Lung microvascular endothelial cell (primary cell): ENCODE results near the gene ANXA4. TPM values are rescaled to one million over a fixed set of nuclear protein-coding genes. Genes with fewer than 3 reads are reported as not detected.
"Not testable (repeated sequence)": the region's sequence is repeated elsewhere in the genome, so short reads cannot be mapped to it uniquely, and the experiment has no call there.

ENCODE experiments used
- DNase-seq, 2 donors: peaks; one replicate each; pipeline versions ENCODE4 v3.0.0 to v3.0.0-alpha.2; 2010; ENCODE audit warnings: low read depth in 2 of 2
- total RNA-seq: library from RNA; depleted of rRNA; stranded (reverse); fragments of >200 nt; gene quantifications from 2 replicates; pipeline ENCODE4 v1.2.1, GENCODE V29; 2014

Gene ANXA4
- total RNA-seq, 1 donor from 2014 or later = 52.2 TPM

DNA sequence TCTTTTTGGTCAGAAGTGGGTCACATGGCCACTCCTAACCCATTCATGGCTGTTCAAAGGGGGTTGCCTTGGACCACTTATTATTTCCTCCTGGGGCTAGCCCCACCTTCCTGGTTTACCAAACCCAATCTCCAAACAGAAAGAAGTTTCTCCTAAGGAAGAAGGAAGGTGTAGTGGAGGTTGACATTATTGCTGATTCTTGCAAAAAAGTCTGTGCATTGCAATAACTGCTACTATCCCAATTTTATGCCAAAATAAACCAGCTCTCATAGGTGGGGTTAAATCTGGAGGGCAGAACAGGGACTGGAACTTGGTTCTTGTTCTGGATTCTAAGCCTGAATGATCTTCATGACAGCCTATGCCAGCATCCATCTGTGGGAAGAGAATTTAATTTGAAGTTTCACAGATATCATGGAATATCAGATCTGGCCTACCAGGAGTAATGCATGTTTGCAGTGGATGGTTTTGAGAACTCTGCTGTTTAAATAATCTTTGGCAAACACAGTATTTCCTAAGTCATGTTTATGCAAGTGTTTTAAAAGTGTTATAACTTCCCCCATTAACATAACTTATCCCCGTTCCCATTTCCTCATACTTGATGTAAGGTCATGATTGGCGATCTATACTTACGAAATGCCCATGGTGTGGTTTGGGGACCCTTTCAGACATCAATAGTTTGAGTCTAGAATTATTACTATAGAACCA lies 11.9 kb downstream of the ANXA4 start:
- no peak for DNase-seq

DNA sequence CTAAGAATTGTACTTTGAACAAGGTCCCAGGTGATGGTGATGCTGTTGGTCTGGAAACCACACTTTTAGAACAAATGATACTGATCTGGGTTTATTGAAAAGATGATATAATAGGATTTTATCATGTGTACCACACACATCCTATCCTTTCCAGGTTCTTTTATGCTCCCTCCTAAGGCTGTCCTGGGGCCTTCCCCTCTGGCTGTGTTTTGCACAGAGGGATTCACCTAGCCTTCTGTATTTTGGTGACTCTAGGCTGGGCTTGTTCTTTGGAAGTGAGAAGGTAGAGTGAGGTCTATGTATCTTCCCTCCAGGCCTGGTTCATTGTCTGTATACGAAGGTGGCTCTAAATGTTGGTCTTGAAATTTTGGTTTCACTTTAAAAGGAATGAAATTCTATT lies 12.7 kb downstream of the ANXA4 start:
- DNase-seq = no peak

DNA sequence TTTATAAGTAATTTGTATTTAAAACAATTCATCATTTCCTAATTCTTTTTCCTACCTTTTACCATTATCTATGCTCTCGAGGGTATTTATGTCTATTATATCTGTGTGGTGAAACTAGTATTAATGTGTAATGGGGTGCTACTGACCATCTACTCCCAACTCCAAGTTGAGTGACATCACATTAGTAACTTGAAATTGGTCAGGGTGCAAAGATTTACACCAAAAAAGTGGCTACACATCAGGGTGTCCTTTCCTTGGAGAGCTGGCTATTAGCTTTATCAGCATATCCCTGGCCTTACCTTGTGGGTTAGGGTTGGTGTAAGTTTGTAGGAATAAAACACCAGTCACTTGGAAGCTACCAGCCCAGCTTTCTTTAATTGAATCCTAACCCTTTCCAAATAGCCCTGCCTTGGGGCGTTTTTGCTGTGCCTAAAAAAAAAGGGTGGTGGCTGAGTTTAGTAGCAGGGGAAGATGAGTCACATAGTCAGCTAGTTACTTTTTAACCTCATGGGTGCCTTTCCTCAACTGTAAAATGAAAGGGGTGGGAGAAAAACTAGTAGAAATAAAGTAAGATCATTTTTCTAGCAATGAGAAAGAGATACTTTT lies 14.0 kb downstream of the ANXA4 start:
- DNase-seq = peak in 1 of 2 donors; percentile 46

DNA sequence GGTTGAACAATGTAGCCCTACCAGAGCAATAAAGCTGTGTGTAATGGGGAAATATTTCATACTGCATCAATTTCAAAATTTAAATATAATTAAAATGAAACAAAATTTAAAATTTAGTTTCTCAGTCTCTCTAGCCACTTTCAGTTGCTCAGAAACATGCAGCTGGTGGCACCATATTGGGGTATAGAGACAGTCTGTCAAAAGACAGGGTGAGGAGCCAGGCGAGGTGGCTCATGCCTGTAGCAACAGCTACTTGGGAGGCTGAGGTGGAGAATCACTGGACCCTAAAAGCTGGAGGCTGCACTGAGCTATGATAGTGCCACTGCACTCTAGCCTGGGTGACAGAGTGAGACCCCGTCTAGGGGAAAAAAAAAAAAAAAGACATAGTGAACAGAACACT lies 20.1 kb downstream of the ANXA4 start:
- no peak for DNase-seq

DNA sequence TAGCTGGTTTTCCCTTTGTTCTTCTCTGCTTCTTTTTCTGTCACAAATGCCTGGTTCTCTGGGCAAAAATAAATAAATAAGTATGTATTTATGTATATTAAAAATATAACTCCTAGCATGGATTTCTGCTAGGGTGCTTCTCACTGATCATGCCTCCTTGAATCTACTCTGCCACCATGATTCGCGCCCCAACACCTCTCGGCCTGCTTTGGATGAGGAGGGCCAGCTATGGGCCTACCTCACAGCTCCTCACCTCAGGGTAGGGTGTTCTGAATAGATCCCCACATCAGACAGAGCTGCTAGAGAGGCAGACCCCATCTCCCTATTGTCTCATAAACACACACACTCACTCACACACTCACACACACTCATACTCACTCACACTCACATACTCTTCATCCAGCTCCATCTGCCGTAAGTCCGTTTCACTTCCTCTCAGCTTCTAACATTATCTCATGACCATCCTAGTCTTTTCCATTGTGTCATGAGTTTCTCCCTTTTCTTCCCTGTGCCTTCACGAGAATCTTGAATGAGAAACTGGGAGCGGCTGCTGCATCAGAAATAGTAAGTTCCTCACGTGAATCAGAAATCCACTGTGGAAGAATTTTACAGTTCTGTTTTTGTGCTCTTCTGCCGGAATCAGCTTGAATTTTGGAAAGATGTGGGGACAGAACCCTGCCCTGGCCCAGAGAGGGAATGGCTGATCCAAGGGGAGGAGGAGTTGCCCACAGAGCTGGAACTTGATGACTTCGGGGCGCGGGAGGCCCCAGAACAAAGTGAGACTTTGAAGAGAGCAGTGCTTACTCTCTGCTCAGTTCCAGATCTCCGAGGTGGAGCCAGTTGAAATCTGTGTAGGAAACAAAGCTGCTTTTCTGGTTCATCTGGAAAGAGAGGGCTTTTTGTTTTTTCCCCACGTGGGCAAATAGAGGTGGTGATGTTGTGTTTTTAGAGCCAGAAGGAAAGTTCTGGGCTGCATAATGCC lies 20.9 kb downstream of the ANXA4 start:
- no peak for DNase-seq

DNA sequence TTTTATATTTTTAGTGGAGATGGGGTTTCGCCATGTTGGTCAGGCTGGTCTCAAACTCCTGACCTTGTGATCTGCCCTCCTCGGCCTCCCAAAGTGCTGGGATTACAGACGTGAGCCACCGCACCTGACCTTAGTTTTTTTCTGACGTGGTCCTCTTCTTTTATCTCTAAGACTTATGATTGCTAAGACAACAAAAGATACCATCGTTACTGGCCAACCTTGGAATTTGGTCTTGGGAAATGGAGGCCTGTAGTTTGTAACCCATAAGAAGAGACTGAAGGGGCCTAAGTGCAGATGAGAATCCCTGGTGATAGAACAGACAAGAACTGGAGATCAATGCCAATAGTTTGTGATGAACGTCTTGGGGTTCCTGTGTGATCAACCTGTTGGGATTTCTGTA lies 21.9 kb downstream of the ANXA4 start:
- not testable (repeated sequence) for DNase-seq

DNA sequence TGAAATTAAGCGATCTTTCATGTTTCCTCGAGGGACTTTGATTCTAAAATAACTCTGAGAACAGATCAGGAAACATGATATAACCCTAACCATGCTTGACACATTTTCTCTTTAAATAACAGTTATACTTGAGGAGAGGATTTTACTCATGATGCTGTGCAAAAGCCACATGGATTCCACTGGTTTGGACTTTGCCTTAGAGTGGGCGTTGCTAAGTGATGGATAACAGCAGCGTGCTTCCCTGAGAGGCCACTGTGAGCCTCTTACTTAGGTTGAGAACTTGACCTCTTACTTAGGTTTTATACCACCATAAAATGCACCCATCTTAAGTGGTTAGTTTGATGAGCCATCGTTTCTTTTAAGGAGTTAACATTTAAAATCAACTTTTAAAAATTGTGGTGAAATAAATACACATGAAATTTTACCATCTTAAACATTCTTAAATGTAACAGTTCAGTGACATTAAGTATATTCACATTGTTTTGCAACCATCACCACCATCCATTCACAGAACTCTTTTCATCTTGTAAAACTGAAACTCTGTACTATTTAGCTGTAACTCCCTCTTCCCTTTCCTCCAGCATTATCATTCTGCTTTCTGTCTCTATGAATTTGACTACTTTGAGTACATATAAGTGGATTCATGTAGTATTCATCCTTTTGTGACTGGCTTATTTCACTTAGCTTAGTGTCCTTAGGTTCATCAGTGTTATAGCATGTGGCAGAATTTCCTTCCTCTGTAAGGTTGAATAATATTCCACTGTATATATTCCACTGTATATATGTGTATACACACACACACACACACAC lies 22.6 kb downstream of the ANXA4 start:
- no peak for DNase-seq

DNA sequence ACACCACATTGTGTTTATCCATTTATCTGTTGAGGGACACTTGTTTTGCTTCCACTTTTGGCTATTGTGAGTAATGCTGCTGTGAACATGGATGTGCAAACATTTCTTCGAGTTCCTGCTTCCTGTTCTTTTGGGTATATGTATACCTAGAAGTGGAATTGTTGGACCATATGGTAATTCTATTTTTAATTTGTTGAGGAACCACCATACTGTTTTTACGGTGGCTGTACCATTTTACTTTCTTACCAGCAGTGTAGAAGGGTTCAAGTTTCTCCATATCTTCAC lies 23.1 kb downstream of the ANXA4 start:
- peak in 1 of 2 donors; percentile 43 for DNase-seq

DNA sequence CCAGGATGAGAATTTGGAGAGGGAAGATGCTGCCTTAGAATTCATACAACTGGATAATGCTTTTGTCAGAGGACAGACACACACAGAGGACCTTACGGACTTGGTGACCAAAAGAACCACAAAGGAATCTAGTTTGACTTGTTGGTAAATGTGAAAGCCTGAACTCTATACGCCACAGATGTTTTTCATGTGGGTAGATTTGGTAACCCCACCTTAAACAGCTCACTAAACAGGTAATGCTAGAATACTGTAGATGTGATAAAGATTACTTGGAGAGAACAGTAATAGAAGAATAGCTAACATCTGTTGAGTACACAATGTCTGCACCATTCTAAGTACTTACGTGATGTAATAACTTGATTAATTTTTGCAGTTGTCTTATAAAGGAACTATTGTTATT lies 24.1 kb downstream of the ANXA4 start:
- DNase-seq = no peak

DNA sequence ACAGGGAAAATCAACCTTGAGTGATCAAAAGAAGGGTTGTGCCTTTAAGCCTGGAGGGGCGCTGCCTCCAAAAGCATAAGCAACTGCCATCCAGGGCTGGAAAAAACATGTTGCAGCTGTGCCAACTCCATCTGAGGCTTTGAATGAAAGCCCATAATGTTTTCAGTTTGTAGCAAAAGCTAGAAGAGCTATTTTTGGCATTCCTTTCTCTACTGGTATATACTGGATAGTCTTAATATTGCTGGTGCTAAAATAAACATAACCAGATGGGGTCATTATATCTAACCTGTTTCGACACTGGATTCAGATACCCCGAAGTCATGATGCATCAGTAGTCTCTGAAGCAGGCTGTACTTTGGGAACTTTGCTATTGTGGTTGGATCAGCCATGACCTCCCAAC lies 25.1 kb downstream of the ANXA4 start:
- DNase-seq = peak; percentile 38 to 43

DNA sequence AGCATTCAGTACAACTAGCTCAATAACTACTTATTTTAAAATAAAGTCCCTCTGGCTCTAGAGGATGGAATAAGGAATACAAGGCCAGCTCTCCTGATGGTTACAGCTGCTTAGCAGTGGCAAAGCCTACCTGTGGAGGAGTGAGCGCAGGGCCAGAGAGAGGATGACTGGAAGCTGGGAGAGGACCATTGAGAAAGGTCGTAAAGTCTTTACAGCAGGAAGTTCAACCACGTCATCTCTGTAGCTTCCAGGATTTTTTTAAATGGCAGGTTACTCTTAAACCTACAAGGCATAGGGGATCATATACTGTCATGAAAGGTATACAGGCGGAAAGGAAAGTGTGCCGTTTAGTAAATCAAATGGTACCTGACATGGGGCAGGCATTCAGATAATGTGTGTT lies 26.3 kb downstream of the ANXA4 start:
- no peak for DNase-seq

DNA sequence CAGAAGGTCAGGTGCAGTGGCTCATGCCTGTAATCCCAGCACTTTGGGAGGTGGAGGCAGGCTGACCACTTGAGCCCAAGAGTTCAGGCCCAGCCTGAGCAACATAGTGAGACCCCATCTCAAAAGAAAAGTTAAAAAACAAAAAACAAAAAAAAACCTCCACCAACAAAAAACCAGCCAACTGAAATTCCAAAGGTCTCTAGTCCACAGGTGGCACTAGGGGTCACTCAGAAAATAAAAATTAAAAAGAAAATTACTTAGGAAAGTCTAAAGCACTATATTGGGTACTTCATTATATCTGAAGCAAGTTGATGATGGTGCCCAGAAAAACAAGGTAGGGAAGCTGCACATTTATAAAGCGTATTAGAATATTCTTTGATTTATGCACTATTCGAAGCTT lies 26.9 kb downstream of the ANXA4 start:
- DNase-seq = no peak

DNA sequence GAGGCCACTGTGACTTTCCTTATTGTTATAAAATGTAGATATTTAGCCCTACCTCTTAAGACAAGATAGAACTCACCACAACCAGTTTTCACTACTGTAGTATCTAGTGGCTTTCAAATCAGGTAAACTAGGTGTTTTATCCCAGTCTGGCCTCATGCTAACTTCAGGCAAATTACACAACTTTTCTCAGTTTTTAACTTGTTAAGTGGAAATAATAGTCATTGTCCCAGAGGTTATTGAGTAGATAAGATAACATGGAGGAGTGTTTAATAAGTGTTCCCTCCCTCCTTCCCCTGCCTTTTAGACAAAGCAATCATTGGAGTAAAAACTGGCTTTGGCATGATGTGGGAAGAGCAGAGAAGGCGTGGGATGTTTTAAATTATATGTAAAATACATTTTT lies 27.3 kb downstream of the ANXA4 start:
- no peak for DNase-seq

DNA sequence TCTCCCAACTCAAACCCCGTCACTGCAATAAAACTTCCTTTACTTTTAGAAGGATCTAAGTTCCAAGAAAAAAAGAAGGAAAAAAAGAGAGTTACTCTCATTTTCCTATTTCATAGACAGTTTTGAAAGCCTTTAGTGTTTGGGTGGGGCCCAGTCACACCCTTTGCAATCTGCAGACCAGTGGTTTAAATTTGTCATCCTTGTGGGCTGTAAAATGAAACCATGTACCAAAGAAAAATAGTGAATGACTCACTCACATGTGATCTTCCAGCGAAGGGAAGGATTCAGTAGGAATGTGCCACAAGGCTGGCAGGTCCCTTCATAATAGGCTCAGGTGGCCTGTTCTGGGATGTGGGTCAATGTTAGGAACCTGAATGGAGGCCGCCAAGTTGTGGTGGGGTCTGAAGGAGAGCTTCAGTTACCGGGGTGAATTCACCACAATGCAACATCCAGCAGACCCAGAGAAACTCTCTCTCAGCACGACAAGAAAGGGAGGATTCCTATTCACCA lies 28.3 kb downstream of the ANXA4 start:
- DNase-seq = peak; percentile 65 to 75

DNA sequence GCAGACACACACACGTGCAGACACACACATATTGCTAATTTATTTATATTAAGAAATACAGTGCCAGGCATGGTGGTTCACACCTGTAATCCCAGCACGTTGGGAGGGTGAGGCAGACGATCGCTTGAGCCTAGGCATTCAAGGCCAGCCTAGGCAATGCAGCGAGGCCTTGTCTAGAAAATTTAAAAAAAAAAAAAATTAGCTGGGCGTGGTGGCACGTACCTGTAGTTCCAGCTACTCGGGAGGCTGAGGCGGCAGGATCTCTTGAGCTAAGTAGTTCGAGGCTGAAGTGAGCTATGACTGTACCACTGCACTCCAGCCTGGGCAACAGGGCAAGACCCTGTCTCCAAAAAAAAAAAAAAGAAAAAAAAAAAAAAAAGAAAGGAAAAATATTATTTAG lies 28.8 kb downstream of the ANXA4 start:
- DNase-seq = no peak

DNA sequence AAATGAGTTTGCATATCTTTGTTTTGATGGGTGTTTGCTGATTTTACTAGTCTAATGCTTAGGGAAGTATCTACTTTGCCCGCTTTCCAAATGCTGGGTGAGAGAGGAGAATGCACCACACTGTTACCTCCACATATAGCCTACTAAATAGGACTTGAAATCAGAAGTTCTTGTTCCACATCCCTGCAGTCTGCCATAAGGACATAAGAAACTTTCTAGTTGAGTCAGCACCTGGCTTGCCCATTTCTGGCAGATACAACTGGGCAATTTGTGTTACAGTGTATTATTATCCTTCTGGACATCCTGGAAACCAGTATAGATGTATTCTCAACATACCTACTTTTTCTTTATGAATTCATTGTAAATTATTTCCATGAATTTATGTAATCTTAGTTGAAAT lies 29.5 kb downstream of the ANXA4 start:
- DNase-seq = no peak

DNA sequence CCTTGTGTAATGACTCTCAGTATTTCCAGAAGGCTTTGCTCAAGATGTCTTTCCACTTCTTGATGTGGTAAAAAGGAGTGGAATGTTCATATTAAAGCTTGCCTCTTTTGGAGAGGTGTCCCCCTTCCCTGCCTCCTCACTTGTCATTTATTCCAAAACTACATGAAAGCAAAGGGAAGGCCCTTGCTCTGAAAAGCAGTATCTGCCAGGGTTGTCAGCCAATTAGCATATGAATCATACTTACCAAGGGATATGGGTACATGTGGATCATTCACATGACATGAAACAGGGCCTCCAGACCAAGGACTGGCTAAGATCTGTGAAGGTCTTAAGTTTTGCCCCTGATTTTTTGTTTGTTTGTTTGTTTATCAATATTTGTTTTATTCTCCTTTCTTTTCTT lies 31.3 kb downstream of the ANXA4 start:
- DNase-seq = peak; percentile 45 to 49

DNA sequence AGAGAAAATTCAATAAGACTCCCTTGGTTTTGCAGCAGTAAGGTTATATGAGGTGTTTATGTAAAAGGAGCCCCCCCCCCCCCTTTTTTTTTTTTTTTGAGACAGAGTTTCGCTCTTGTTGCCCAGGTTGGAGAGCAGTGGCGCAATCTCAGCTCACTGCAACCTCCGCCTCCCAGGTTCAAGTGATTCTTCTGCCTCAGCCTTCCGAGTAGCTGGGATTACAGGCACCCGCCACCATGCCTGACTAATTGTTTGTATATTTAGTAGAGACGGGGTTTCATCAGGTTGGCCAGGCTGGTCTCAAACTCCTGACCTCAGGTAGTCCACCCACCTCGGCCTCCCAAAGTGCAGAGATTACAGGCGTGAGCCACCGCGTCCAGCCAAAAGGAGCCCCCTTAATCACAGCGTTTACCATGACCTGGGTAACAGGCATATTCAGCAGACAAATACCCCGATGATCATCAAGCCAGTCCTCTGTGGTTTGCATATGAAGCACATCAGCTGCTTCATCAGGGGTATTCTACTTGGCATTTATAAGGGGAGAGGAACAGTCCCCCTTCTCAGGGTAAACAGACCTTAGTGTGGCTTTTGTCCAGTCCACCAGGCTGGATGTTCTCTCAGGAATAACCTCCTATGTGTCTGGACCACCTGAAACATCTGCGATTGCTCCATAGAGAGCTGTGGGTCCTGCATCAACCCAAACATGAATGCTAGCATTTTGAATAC lies 32.5 kb downstream of the ANXA4 start:
- not testable (repeated sequence) for DNase-seq

DNA sequence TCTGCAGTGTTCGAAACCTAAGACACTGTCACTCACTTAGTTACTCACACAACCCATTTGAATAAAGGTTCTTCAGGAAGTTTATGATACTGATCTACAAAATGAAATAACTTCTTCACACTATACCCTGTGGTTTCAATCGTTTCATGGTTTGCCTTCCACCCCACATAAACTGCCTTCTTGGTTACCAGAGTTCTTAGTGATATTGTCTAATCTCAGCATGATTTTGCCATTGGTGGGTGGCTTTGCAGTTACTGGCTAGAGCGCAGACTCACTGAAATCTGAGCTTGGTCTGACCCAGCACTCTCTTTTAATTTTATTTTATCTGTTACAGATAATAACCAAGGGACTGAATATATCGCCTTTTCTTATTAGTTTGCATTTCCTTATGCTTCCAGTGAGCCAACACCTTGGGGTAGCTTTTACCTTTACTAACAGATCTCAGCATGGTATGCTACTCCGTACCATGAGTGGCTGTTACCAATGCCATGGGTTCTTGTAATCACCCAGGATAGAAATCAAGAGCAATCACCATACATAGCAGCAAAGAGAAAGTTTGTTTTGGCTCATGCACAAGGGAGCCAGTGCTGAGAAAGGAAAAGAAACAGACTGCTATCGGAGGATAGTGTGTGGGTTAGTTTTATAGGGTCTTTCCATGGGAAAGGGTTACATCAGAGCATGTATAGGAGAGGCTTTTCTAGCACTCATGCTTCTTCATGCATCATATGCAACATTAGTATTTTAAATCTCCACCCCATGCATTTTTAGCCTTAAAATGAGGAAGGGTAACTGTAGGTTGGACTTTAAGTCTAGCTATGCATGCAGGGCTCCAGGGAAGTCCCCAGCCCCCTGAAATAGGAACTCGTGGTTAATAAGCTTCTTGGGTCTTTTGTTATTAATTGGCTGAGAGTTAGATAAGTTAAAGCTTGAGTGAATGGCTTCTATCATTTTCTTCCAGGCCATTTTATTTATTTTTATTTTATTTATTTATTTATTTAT lies 33.3 kb downstream of the ANXA4 start:
- DNase-seq = no peak
